ENCODE data around the gene ADRM1. TPM values are rescaled to one million over a fixed set of nuclear protein-coding genes. Genes with fewer than 3 reads are reported as not detected.

Gene ADRM1
- total RNA-seq, 1 donor from 2014 or later = 63.9 TPM

GRCh38 chr20:62285151-62285550 is 17.6 kb upstream of the ADRM1 start:
- DNase-seq = no peak
- Histone ChIP-seq H3K4me3 (no peak overlapping the region), H3K36me3 (peaks cover 91% of the 10 kb centered on the region), H3K27me3 (ENCODE audit: low read depth) (no peaks in the 10 kb centered on the region), H3K9me3 (no peaks in the 10 kb centered on the region), H3K27ac (no peak overlapping the region), H3K4me1 (no peaks in the 10 kb centered on the region)
- no peak for ATAC-seq
- no peak for TF ChIP-seq CTCF (IDR thresholded peaks at IDR 0.05)
- intact Hi-C loops (cut with DNase I) = no loop called here

GRCh38 chr20:62285722-62286121 is 17.1 kb upstream of the ADRM1 start:
- peak in 1 of 2 donors; percentile 50 for ATAC-seq
- no peak for DNase-seq
- H3K27me3 ChIP-seq (ENCODE audit: low read depth) = no peaks in the 10 kb centered on the region
- H3K4me1 ChIP-seq = no peaks in the 10 kb centered on the region
- H3K9me3 ChIP-seq = no peaks in the 10 kb centered on the region
- no peak overlapping the region for H3K4me3 ChIP-seq
- no peak for TF ChIP-seq CTCF (IDR thresholded peaks at IDR 0.05)
- H3K27ac ChIP-seq = no peak overlapping the region
- H3K36me3 ChIP-seq = peaks cover 91% of the 10 kb centered on the region
- intact Hi-C loops (cut with DNase I) = no loop called here

GRCh38 chr20:62286493-62287064 is 16.2 kb upstream of the ADRM1 start:
- no peak overlapping the region for H3K4me3 ChIP-seq
- H3K4me1 ChIP-seq = no peaks in the 10 kb centered on the region
- ATAC-seq = peak; percentile 9 to 20
- no peaks in the 10 kb centered on the region for H3K9me3 ChIP-seq
- DNase-seq = no peak
- no peaks in the 10 kb centered on the region for H3K27me3 ChIP-seq (ENCODE audit: low read depth)
- peaks cover 91% of the 10 kb centered on the region for H3K36me3 ChIP-seq
- no peak for TF ChIP-seq CTCF (IDR thresholded peaks at IDR 0.05)
- intact Hi-C loops (cut with DNase I) = no loop called here
- H3K27ac ChIP-seq = no peak overlapping the region

- no peak for DNase-seq
- H3K27me3 ChIP-seq (ENCODE audit: low read depth) = no peaks in the 10 kb centered on the region
- TF ChIP-seq CTCF (IDR thresholded peaks at IDR 0.05) = no peak
- no peak for ATAC-seq
- no peak overlapping the region for H3K4me3 ChIP-seq
- no peaks in the 10 kb centered on the region for H3K4me1 ChIP-seq
- intact Hi-C loops (cut with DNase I) = no loop called here
- H3K27ac ChIP-seq = no peak overlapping the region
- no peaks in the 10 kb centered on the region for H3K9me3 ChIP-seq
- H3K36me3 ChIP-seq = peaks cover 91% of the 10 kb centered on the region
Measured at GRCh38 chr20:62287129-62287528, 15.7 kb upstream of the ADRM1 start.

- H3K36me3 ChIP-seq = peaks cover 89% of the 10 kb centered on the region
- no peaks in the 10 kb centered on the region for H3K27me3 ChIP-seq (ENCODE audit: low read depth)
- ATAC-seq (no peak), DNase-seq (no peak)
- no peaks in the 10 kb centered on the region for H3K4me1 ChIP-seq
- H3K9me3 ChIP-seq = no peaks in the 10 kb centered on the region
- no peak for TF ChIP-seq CTCF (IDR thresholded peaks at IDR 0.05)
- H3K4me3 ChIP-seq = no peak overlapping the region
- intact Hi-C loops (cut with DNase I) = no loop called here
- H3K27ac ChIP-seq = no peak overlapping the region
Measured at GRCh38 chr20:62287759-62288534, 14.8 kb upstream of the ADRM1 start.
